Skin epidermis (tissue), 12 donors: ENCODE data around the gene PGPEP1.
A peak's percentile ranks its signal among the peaks of the same experiment; 100 is the strongest.
"Not testable (repeated sequence)": the region's sequence is repeated elsewhere in the genome, so short reads cannot be mapped to it uniquely, and the experiment has no call there.

Experiments used
- H3K27ac ChIP-seq, 21 experiments: fragments of 200-600 bp; sonication (generic) in 11 of 21; one replicate each; pipeline ENCODE4 v1.5.0; 2020; ENCODE audit warnings: mild to moderate bottlenecking in 3 of 21, inconsistent platforms in 2 of 21, moderate library complexity in 2 of 21
- H3K4me3 ChIP-seq, 7 experiments: fragments of 200-600 bp; sonication (generic) in 2 of 7; one replicate each; pipeline ENCODE4 v1.5.0; 2020; ENCODE audit warnings: inconsistent platforms in 2 of 7, mild to moderate bottlenecking in 2 of 7, moderate library complexity in 1 of 7

The PGPEP1 gene

GRCh38 chr19:18326772-18327171, 13.6 kb upstream of the PGPEP1 start:
- no peak overlapping the region for H3K27ac ChIP-seq
- no peak overlapping the region for H3K4me3 ChIP-seq

DNA sequence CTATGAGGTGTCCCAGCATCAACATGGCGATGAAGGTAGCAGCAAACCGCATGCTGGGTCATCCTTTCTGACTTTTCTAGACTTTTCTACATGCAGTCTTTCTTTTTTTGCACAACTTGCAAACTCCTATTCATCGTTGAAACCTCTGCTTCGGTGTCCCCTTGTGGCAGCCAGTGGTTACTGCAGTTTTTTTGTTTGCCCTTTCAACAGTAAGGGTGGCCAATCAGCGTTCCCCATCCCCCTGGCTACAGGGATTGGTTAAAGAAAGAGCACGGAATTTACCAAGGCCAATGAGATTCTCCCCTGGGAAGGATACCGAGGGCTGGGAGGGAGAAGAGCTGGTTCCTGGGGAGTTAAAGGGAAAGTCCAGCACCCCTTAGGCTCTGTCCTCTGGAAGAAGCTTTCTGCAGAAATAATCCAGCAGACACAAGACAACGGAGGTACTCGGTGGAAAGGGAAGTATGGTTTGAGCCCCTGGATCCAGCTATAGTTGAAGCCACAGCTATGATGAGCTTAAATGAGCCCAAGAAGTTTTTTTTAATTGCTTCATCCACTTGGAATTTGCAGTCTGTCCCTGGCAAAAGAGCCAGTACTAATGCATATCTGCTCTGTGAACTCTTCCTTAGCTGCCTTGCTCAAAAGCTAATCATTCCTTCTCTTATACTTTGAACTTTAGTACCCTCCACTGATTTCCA, 11.9 kb upstream of the PGPEP1 start:
- Histone ChIP-seq H3K27ac (peak overlapping the region in 14 of 21 experiments; percentile 10 to 81 (median 42)), H3K4me3 (peak overlapping the region in 5 of 7 experiments; percentile 1 to 21 (median 12))

- H3K27ac ChIP-seq = peak overlapping the region in 14 of 21 experiments; percentile 10 to 81 (median 42)
Measured at GRCh38 chr19:18329035-18329376, 11.4 kb upstream of the PGPEP1 start.

GRCh38 chr19:18330868-18331267, 9.5 kb upstream of the PGPEP1 start:
- Histone ChIP-seq H3K4me3 (no peak overlapping the region), H3K27ac (no peak overlapping the region)

More at GRCh38 chr19:18329035-18329376, 11.4 kb upstream of the PGPEP1 start:
- peak overlapping the region in 1 of 7 experiments; percentile 1 for H3K4me3 ChIP-seq

DNA sequence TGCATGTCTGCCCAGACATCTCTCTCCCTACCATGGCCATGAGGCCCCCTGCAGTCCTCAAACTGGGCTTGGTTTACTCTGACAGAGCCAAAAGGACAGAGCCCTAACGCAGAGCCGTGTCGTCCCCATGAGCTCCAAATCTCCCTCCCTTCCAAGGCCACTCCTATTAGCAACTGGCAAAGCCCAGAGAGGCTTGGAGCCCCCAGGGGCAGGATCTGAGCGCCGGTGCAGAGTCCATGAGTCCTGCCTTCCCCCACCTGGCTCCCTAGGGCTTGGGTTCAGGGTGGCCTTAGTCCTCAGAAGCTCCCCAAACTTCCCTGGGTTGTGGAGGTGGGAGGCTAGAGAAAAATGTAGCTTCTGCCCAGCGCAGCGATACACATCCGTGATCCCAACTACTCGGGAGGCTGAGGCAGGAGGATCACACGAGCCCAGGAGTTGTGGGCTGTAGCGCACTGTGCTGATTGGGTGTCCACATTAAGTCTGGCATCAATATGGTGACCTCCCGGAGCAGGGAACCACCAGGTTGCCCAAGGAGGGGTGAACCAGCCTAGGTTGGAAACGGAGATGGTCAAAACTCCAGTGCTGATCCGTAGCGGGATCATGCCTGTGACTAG, 7.4 kb upstream of the PGPEP1 start:
- H3K4me3 ChIP-seq = no peak overlapping the region
- no peak overlapping the region for H3K27ac ChIP-seq

GRCh38 chr19:18333680-18334079, 6.7 kb upstream of the PGPEP1 start:
- no peak overlapping the region for H3K4me3 ChIP-seq
- no peak overlapping the region for H3K27ac ChIP-seq

DNA sequence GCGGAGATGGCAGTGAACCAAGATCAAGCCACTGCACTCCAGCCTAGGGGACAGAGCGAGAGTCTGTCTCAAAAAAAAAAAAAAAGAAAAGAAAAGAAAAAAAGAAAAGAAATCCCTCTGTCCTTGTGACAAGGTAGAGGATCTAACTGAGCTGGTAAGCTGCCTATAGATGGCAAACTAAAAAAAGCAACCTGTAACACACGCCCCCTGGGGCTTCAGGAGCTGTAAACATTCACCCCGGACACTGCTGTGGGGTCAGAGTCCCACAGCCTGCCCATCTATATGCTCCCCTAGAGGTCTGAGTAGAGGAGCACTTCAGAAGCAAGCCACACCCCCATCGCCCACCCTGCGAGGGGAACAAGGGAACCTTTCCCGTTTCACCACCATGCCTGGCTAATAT, 4.3 kb upstream of the PGPEP1 start:
- Histone ChIP-seq H3K4me3 (no peak overlapping the region), H3K27ac (no peak overlapping the region)

DNA sequence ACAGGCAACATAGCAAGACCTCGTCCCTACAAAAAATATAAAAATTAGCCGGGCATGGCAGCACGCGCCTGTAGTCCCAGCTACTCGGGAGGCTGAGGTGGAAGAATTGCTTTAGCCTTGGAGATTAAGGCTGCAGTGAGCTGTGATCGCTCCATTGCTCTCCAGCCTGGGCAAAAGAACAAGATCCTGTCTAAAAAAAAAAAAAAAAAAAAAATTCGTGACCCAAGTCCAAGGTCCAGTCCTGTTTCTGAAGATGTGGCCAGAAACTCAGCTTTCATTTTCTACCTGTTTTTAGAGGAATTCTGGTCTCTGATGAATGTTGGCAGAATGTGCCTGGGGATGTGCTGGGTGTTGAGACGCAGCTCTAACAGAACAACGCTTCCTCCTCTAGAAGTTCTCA, 1.9 kb upstream of the PGPEP1 start:
- no peak overlapping the region for H3K27ac ChIP-seq
- H3K4me3 ChIP-seq = no peak overlapping the region

- Histone ChIP-seq H3K27ac (peak overlapping the region in 1 of 21 experiments; percentile 81), H3K4me3 (peak overlapping the region in 6 of 7 experiments; percentile 54 to 84 (median 79))
Measured at GRCh38 chr19:18339723-18340122, 675 bp upstream of the PGPEP1 start.

GRCh38 chr19:18340990-18341868, 831 bp downstream of the PGPEP1 start:
- H3K4me3 ChIP-seq = peak overlapping the region; percentile 54 to 84 (median 79)

DNA sequence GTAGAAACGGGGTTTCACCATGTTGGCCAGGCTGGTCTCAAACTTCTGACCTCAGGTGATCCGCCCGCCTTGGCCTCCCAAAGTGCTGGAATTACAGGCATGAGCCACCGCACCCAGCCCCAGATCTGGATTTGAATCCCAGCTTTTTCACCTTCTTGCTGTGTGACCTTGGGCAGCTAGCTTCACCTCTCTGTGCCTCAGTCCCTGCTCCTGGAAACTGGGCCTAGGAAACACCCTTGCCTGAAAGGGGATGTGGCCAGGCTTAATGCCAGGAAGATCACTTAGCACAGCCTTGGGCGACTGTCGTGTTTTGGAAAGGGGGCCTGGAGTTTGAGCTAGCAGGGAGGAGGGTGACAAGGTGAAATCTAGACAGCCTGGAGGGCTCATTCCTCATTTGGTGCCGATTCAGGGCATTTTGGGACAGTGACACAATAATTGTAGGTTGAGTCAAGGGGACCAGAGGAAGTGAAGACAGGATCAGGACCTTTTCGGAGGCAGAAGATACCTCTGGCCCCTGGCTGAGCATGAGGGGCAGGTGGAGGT, 1.8 kb downstream of the PGPEP1 start:
- no peak overlapping the region for H3K4me3 ChIP-seq
- no peak overlapping the region for H3K27ac ChIP-seq

More at GRCh38 chr19:18340990-18341868, 831 bp downstream of the PGPEP1 start:
- H3K27ac ChIP-seq = peak overlapping the region; percentile 28 to 84 (median 66)

- H3K4me3 ChIP-seq = no peak overlapping the region
- H3K27ac ChIP-seq = no peak overlapping the region
Measured at GRCh38 chr19:18344582-18344950, 4.2 kb downstream of the PGPEP1 start.

DNA sequence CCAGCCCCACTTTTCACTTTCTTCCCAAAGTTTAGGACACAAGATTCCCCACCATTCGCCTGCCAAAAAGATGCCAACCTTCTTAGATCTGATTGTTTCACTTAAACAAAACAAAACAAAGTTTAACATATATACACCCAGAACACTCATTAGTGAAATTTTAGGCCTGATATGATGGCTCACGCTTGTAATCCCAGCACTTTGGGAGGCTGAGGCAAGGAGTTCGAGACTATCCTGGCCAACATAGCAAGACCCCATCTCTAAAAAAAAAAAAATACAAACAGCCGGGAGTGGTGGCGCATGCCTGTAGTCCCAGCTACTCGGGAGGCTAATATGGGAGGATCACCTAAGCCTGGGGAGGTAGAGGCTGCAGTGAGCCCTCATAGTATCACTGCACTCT, 4.9 kb downstream of the PGPEP1 start:
- H3K4me3 ChIP-seq = no peak overlapping the region
- H3K27ac ChIP-seq = no peak overlapping the region

- Histone ChIP-seq H3K27ac (no peak overlapping the region), H3K4me3 (no peak overlapping the region)
Measured at GRCh38 chr19:18346091-18346490, 5.7 kb downstream of the PGPEP1 start.

- H3K4me3 ChIP-seq = no peak overlapping the region
- no peak overlapping the region for H3K27ac ChIP-seq
Measured at GRCh38 chr19:18348171-18348570, 7.8 kb downstream of the PGPEP1 start.

DNA sequence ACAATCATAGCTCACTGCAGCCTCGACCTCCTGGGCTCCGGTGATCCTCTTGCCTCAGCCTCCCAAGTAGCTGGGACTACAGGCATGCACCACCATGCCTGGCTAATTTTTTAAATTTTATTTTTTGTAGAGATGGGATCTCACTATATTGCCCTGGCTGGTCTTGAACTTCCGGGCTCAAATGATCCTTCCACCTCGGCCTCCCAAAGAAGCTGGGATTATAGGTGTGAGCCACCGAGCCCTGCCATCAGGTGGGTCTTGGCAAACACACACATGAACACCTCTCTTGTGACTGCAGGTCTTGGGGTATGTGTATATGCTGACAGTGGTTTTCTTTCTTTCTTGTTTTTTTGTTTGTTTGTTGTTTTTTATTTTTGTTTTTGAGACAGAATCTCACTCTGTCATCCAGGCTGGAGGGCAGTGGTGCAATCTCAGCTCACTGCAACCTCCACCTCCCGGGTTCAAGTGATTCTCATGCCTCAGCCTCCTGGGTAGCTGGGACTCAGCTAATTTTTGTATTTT, 8.5 kb downstream of the PGPEP1 start:
- not testable (repeated sequence) for H3K27ac ChIP-seq, H3K4me3 ChIP-seq

GRCh38 chr19:18349524-18350128, 9.2 kb downstream of the PGPEP1 start:
- no peak overlapping the region for H3K27ac ChIP-seq
- no peak overlapping the region for H3K4me3 ChIP-seq

- no peak overlapping the region for H3K27ac ChIP-seq
- no peak overlapping the region for H3K4me3 ChIP-seq
Measured at GRCh38 chr19:18350490-18350889, 10.1 kb downstream of the PGPEP1 start.

DNA sequence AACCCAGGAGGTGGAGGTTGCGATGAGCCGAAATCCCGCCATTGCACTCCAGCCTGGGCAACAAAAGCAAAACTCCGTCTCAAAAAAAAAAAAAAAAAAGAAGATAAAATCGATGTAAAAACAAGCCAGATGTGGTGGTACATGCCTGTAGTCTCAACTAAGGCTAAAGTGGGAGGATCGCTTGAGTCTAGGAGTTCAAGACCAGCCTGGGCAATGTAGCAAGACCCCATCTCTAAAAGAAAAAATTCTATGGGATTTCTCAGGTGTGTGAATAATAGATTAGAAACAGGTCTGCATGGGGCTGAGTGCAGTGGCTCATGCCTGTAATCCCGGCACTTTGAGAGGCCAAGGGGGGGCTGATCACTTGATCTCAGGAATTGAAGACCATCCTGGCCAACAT, 11.1 kb downstream of the PGPEP1 start:
- no peak overlapping the region for H3K27ac ChIP-seq
- H3K4me3 ChIP-seq = no peak overlapping the region
